ENCODE measurements around the gene FMNL2. TPM values are rescaled to one million over a fixed set of nuclear protein-coding genes. Genes with fewer than 3 reads are reported as not detected.

Gene FMNL2
- total and polyA plus RNA-seq, 2 of the 4 experiments (the other 2 are of a cell fraction): 10.9 to 11.4 TPM

GRCh38 chr2:152518641-152519580 is 183.9 kb downstream of the FMNL2 start:
- H3K9ac ChIP-seq (ENCODE audit: low read depth, low read length): no peak overlapping the region
- ATAC-seq (ENCODE audit: low read depth): no peak
- no peak overlapping the region for H4K91ac ChIP-seq (ENCODE audit: insufficient read depth, low read depth, low read length)
- TF ChIP-seq SMC3 (IDR thresholded peaks at IDR 0.05; ENCODE audit: low read depth, low read length): no peak
- TF ChIP-seq MAZ (IDR thresholded peaks at IDR 0.05; ENCODE audit: borderline replicate concordance, low read depth, low read length): no peak
- no peak for TF ChIP-seq RAD21 (IDR thresholded peaks at IDR 0.05; ENCODE audit: low read length)
- no peak for TF ChIP-seq ELK1 (IDR thresholded peaks at IDR 0.05; ENCODE audit: borderline replicate concordance, low read depth, low read length)
- TF ChIP-seq FOS (IDR thresholded peaks at IDR 0.05; ENCODE audit: low read depth, low read length): no peak
- no peak for TF ChIP-seq CEBPB (IDR thresholded peaks at IDR 0.05; ENCODE audit: low read depth, low read length)
- TF ChIP-seq RFX5 (IDR thresholded peaks at IDR 0.05; ENCODE audit: low read depth, low read length): no peak
- no peak overlapping the region for H3K4me2 ChIP-seq (ENCODE audit: low read depth, low read length)
- peak overlapping the region; percentile 41 for H3K18ac ChIP-seq (ENCODE audit: low read depth, low read length)
- DNase-seq: no peak
- 47% methylated on average over 4 of the region's 14 CpGs; no CpG with 5 or more reads in 1 of the 2 experiments for WGBS, 2 experiments (ENCODE audit: extremely low coverage in 2 of 2, insufficient read length in 1 of 2)
- no peaks in the 10 kb centered on the region for H3K9me1 ChIP-seq (ENCODE audit: insufficient read depth, low read length)
- H3K4me1 ChIP-seq (ENCODE audit: control insufficient read depth, insufficient read depth, low read length): peaks cover 3% of the 10 kb centered on the region; the same call in 1 of the 2 replicates
- in situ Hi-C loops (cut with MboI; ENCODE audit: low sequenced_read_pairs): no loop called here
- H2BK20ac ChIP-seq (ENCODE audit: low read depth, low read length): no peak overlapping the region
- H4K20me1 ChIP-seq (ENCODE audit: insufficient read depth, low read length): no peaks in the 10 kb centered on the region
- intact Hi-C loops (cut with micrococcal nuclease): no loop called here
- no peak overlapping the region for H3K23ac ChIP-seq (ENCODE audit: low read depth, low read length)
- no peak overlapping the region for H3K56ac ChIP-seq (ENCODE audit: extremely low read depth, insufficient read depth, low read length)
- H3K27me3 ChIP-seq (ENCODE audit: control insufficient read depth, insufficient read depth, low read length): no peaks in the 10 kb centered on the region
- H2AFZ ChIP-seq (replicated peaks; ENCODE audit: low read length, poor library complexity): peak overlapping the region; percentile 46
- no peaks in the 10 kb centered on the region for H3K9me3 ChIP-seq (ENCODE audit: control insufficient read depth, insufficient read depth, low read length)
- peak overlapping the region; percentile 26; the same call in 1 of the 2 replicates for H4K5ac ChIP-seq (ENCODE audit: low read depth, low read length)
- dilution Hi-C loops (cut with HindIII; ENCODE audit: low sequenced_read_pairs, unreplicated experiment): no loop called here
- no peak overlapping the region for H2BK120ac ChIP-seq (ENCODE audit: low read depth, low read length)
- CTCF ChIA-PET: interaction anchor here (0.6 kb wide), 1 partner anchor 80 kb away, joined by 3 read pairs; no protein-coding TSS in a partner anchor
- H2BK15ac ChIP-seq (ENCODE audit: low read depth, low read length): no peak overlapping the region
- POLR2A ChIA-PET (ENCODE audit: unreplicated experiment): interaction anchor here (0.8 kb wide), 1 partner anchor 15 kb away, joined by 8 read pairs; no protein-coding TSS in a partner anchor
- BruUV-seq (replicated peaks): no TSS peak
- H2AK5ac ChIP-seq (ENCODE audit: low read depth, low read length): no peak overlapping the region
- H3K27ac ChIP-seq (ENCODE audit: insufficient read depth, low read length): no peak overlapping the region
- 0 out of 2 replicates have a peak overlapping the region, but pooled peaks have one; percentile 25 for H3K14ac ChIP-seq (replicated peaks; ENCODE audit: low read depth, low read length)
- peaks cover 0 to 5% of the 10 kb centered on the region in 2 experiments; a peak in 2 of 4 replicates for H3K79me1 ChIP-seq (ENCODE audit: low read depth in 1 of 2, low read length in 2 of 2)
- no peak overlapping the region for H2BK5ac ChIP-seq (ENCODE audit: low read depth, low read length, poor library complexity, severe bottlenecking)
- no peak overlapping the region for H3K4ac ChIP-seq (ENCODE audit: low read depth, low read length)
- H3K36me3 ChIP-seq (ENCODE audit: control insufficient read depth, insufficient read depth, low read length): no peaks in the 10 kb centered on the region
- no peak overlapping the region for H3K4me3 ChIP-seq (ENCODE audit: insufficient read depth, low read depth, low read length)
- 0 out of 4 replicates have a peak overlapping the region, but pooled peaks of 1 of the 2 experiments have one; percentile 34 for H4K8ac ChIP-seq (ENCODE audit: low read depth in 2 of 2, low read length in 2 of 2)
- no peak overlapping the region for H2AK9ac ChIP-seq (replicated peaks; ENCODE audit: low read depth, low read length, poor library complexity)

Measured in IMR-90 (cell line).